ENCODE measurements around the gene EVPL. TPM values are rescaled to one million over a fixed set of nuclear protein-coding genes. Genes with fewer than 3 reads are reported as not detected.

Gene EVPL
- total and polyA plus RNA-seq, 2 of the 13 experiments (the other 11 are each of a cell fraction or from before 2014, with no cell fraction given) = 2.1 to 8.2 TPM

- peak; percentile 56; the same call in 1 of the 2 replicates for TF ChIP-seq MYPOP (CRISPR knock-in tag; IDR thresholded peaks at IDR 0.05)
- TF ChIP-seq, protein P1, sequence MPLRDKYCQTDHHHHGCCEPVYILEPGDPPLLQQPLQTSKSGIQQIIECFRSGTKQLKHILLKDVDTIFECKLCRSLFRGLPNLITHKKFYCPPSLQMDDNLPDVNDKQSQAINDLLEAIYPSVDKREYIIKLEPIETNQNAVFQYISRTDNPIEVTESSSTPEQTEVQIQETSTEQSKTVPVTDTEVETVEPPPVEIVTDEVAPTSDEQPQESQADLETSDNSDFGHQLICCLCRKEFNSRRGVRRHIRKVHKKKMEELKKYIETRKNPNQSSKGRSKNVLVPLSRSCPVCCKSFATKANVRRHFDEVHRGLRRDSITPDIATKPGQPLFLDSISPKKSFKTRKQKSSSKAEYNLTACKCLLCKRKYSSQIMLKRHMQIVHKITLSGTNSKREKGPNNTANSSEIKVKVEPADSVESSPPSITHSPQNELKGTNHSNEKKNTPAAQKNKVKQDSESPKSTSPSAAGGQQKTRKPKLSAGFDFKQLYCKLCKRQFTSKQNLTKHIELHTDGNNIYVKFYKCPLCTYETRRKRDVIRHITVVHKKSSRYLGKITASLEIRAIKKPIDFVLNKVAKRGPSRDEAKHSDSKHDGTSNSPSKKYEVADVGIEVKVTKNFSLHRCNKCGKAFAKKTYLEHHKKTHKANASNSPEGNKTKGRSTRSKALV (CRISPR knock-in tag; IDR thresholded peaks at IDR 0.05) = peak; percentile 96
- TF ChIP-seq, protein P2, sequence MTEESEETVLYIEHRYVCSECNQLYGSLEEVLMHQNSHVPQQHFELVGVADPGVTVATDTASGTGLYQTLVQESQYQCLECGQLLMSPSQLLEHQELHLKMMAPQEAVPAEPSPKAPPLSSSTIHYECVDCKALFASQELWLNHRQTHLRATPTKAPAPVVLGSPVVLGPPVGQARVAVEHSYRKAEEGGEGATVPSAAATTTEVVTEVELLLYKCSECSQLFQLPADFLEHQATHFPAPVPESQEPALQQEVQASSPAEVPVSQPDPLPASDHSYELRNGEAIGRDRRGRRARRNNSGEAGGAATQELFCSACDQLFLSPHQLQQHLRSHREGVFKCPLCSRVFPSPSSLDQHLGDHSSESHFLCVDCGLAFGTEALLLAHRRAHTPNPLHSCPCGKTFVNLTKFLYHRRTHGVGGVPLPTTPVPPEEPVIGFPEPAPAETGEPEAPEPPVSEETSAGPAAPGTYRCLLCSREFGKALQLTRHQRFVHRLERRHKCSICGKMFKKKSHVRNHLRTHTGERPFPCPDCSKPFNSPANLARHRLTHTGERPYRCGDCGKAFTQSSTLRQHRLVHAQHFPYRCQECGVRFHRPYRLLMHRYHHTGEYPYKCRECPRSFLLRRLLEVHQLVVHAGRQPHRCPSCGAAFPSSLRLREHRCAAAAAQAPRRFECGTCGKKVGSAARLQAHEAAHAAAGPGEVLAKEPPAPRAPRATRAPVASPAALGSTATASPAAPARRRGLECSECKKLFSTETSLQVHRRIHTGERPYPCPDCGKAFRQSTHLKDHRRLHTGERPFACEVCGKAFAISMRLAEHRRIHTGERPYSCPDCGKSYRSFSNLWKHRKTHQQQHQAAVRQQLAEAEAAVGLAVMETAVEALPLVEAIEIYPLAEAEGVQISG (CRISPR knock-in tag; IDR thresholded peaks at IDR 0.05) = peak; percentile 61; the same call in 1 of the 2 replicates
- TF ChIP-seq ZSCAN12 (CRISPR knock-in tag; IDR thresholded peaks at IDR 0.05) = no peak
- TF ChIP-seq, protein P3, sequence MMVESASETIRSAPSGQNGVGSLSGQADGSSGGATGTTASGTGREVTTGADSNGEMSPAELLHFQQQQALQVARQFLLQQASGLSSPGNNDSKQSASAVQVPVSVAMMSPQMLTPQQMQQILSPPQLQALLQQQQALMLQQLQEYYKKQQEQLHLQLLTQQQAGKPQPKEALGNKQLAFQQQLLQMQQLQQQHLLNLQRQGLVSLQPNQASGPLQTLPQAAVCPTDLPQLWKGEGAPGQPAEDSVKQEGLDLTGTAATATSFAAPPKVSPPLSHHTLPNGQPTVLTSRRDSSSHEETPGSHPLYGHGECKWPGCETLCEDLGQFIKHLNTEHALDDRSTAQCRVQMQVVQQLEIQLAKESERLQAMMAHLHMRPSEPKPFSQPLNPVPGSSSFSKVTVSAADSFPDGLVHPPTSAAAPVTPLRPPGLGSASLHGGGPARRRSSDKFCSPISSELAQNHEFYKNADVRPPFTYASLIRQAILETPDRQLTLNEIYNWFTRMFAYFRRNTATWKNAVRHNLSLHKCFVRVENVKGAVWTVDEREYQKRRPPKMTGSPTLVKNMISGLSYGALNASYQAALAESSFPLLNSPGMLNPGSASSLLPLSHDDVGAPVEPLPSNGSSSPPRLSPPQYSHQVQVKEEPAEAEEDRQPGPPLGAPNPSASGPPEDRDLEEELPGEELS (CRISPR knock-in tag; IDR thresholded peaks at IDR 0.05) = no peak
- TF ChIP-seq UBTF (CRISPR knock-in tag; IDR thresholded peaks at IDR 0.05) = peak; percentile 67
- TF ChIP-seq, protein P4, sequence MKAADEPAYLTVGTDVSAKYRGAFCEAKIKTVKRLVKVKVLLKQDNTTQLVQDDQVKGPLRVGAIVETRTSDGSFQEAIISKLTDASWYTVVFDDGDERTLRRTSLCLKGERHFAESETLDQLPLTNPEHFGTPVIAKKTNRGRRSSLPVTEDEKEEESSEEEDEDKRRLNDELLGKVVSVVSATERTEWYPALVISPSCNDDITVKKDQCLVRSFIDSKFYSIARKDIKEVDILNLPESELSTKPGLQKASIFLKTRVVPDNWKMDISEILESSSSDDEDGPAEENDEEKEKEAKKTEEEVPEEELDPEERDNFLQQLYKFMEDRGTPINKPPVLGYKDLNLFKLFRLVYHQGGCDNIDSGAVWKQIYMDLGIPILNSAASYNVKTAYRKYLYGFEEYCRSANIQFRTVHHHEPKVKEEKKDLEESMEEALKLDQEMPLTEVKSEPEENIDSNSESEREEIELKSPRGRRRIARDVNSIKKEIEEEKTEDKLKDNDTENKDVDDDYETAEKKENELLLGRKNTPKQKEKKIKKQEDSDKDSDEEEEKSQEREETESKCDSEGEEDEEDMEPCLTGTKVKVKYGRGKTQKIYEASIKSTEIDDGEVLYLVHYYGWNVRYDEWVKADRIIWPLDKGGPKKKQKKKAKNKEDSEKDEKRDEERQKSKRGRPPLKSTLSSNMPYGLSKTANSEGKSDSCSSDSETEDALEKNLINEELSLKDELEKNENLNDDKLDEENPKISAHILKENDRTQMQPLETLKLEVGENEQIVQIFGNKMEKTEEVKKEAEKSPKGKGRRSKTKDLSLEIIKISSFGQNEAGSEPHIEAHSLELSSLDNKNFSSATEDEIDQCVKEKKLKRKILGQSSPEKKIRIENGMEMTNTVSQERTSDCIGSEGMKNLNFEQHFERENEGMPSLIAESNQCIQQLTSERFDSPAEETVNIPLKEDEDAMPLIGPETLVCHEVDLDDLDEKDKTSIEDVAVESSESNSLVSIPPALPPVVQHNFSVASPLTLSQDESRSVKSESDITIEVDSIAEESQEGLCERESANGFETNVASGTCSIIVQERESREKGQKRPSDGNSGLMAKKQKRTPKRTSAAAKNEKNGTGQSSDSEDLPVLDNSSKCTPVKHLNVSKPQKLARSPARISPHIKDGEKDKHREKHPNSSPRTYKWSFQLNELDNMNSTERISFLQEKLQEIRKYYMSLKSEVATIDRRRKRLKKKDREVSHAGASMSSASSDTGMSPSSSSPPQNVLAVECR (CRISPR knock-in tag; IDR thresholded peaks at IDR 0.05; ENCODE audit: borderline replicate concordance) = peak; percentile 39; the same call in 1 of the 2 replicates
These were observed 47.6 kb upstream of the EVPL start, which contains the start of gene GALR2 (continued) for GRCh38 chr17:76074390-76075363.

Measured in HepG2 (cell line).